GM12872 (cell line): ENCODE results near the gene SIRT5.

ENCODE experiments used
- CTCF ChIP-seq: IDR thresholded peaks from 3 replicates; pipeline ENCODE4 v1.5.1; 2011; ENCODE audit warnings: low read depth, mild to moderate bottlenecking, low read length, moderate library complexity; ENCODE audit not compliant: insufficient read depth

Gene SIRT5

GRCh38 chr6:13528777-13529343, 45.5 kb upstream of the SIRT5 start:
- no peak for TF ChIP-seq CTCF

- no peak for TF ChIP-seq CTCF
Measured at GRCh38 chr6:13531956-13532355, 42.4 kb upstream of the SIRT5 start.

- TF ChIP-seq CTCF = no peak
Measured at GRCh38 chr6:13534536-13534935, 39.9 kb upstream of the SIRT5 start.

GRCh38 chr6:13535306-13535705, 39.1 kb upstream of the SIRT5 start:
- no peak for TF ChIP-seq CTCF

- no peak for TF ChIP-seq CTCF
Measured at GRCh38 chr6:13536796-13537526, 37.4 kb upstream of the SIRT5 start.

GRCh38 chr6:13537527-13537897, 36.9 kb upstream of the SIRT5 start:
- no peak for TF ChIP-seq CTCF

- TF ChIP-seq CTCF = peak; percentile 26; the same call in 1 of the 3 replicates
Measured at GRCh38 chr6:13538084-13538483, 36.3 kb upstream of the SIRT5 start.
